ENCODE measurements around the gene CDK5R1.

DNA sequence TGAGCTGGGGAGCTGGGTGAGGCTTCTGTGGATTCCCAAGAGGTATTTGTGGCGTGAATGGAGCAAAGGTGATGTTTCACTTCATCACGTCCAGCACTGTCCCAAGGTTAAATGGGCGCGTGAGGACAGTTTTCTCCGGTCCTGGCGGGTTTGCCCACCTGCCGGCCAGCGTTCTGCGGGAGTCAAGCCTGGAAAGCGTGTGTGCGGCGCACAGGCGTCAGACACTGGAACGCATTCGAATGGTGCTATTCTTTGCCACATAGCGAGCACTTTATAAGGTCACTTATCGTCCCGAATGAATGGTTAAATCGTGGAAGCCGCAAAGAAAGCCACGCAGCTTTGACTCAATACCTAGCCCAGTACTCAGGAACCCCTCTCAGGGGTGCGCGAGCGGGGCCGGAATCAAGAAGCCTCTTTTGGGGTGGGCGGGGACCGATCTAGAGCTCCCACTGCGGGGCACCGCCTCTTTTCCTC is 42.9 kb upstream of the CDK5R1 start:
- TF ChIP-seq, protein P1, sequence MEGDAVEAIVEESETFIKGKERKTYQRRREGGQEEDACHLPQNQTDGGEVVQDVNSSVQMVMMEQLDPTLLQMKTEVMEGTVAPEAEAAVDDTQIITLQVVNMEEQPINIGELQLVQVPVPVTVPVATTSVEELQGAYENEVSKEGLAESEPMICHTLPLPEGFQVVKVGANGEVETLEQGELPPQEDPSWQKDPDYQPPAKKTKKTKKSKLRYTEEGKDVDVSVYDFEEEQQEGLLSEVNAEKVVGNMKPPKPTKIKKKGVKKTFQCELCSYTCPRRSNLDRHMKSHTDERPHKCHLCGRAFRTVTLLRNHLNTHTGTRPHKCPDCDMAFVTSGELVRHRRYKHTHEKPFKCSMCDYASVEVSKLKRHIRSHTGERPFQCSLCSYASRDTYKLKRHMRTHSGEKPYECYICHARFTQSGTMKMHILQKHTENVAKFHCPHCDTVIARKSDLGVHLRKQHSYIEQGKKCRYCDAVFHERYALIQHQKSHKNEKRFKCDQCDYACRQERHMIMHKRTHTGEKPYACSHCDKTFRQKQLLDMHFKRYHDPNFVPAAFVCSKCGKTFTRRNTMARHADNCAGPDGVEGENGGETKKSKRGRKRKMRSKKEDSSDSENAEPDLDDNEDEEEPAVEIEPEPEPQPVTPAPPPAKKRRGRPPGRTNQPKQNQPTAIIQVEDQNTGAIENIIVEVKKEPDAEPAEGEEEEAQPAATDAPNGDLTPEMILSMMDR (IDR thresholded peaks at IDR 0.05): no peak
- no peak for TF ChIP-seq POLR2A (IDR thresholded peaks at IDR 0.05)

All from body of pancreas (tissue), 4 donors.